SK-N-SH (cell line): ENCODE results near the gene KIAA1549. TPM values are rescaled to one million over a fixed set of nuclear protein-coding genes. Genes with fewer than 3 reads are reported as not detected.

Experiments used
- CTCF ChIA-PET: fragments of 300-600, 350-600 bp; formaldehyde crosslinking; extraction: SDS; loops from one replicate; lab custom pipeline; 2021; lab: Yijun Ruan, JAX
- POLR2A ChIA-PET: fragments of 350-600 bp; sonication (Branson Sonifier 250); formaldehyde crosslinking; extraction: SDS; loops from one replicate; lab custom pipeline; 2020; ENCODE audit warnings: antibody characterized with exemption, inconsistent platforms; lab: Yijun Ruan, JAX
- DNase-seq: peaks from one replicate; pipeline ENCODE4 v3.0.0; 2012
- H2AFZ ChIP-seq: fragments of 200-600 bp; sonication (generic); 2 replicates; pipeline ENCODE4 v1.8.1; 2016; ENCODE audit warnings: antibody characterized with exemption, mild to moderate bottlenecking, low read depth
- H3F3A ChIP-seq: fragments of 200-600 bp; sonication (generic); replicated peaks from 2 replicates; pipeline ENCODE3; 2016; ENCODE audit warnings: antibody characterized with exemption, mild to moderate bottlenecking; ENCODE audit not compliant: insufficient read depth
- H3K27ac ChIP-seq, 2 experiments: fragments of 200-500 bp in 1 of 2; fragments of 200-600 bp in 1 of 2; sonication (Bioruptor generic) in 1 of 2; sonication (generic), shearing (Covaris generic) in 1 of 2; 2 replicates each; pipeline versions ENCODE4 v1.5.1 to v1.6.1; 2014 to 2016; ENCODE audit warnings: low read depth in 2 of 2, inconsistent platforms in 1 of 2, low read length in 1 of 2, mild to moderate bottlenecking in 1 of 2, mixed read lengths in 1 of 2
- H3K27me3 ChIP-seq: fragments of 200-600 bp; sonication (generic), shearing (Covaris generic); 2 replicates; pipeline ENCODE4 v1.6.1; 2016; ENCODE audit warnings: mixed run types; ENCODE audit not compliant: insufficient read depth
- H3K36me3 ChIP-seq, 2 experiments: fragments of 200-500 bp in 1 of 2; fragments of 200-600 bp in 1 of 2; sonication (Bioruptor generic) in 1 of 2; sonication (generic) in 1 of 2; replicated peaks in 1 of 2; 2 replicates each; pipeline versions ENCODE3 to v1.5.1; 2014 to 2016; ENCODE audit warnings: low read length in 1 of 2, mild to moderate bottlenecking in 1 of 2; ENCODE audit not compliant: insufficient read depth in 2 of 2, control insufficient read depth in 1 of 2
- H3K4me1 ChIP-seq, 2 experiments: fragments of 200-500 bp in 1 of 2; fragments of 200-600 bp in 1 of 2; sonication (Bioruptor generic) in 1 of 2; sonication (generic), shearing (Covaris generic) in 1 of 2; 2 replicates each; pipeline versions ENCODE4 v1.5.1 to v1.6.1; 2014 to 2016; ENCODE audit warnings: low read depth in 1 of 2, low read length in 1 of 2, mixed run types in 1 of 2; ENCODE audit not compliant: insufficient read depth in 2 of 2, control insufficient read depth in 1 of 2
- H3K4me2 ChIP-seq: fragments of 200-600 bp; sonication (generic), shearing (Covaris generic); 2 replicates; pipeline ENCODE4 v1.6.1; 2017; ENCODE audit warnings: mixed run types
- H3K4me3 ChIP-seq, 2 experiments: fragments of 200-500 bp in 1 of 2; fragments of 200-600 bp in 1 of 2; sonication (Bioruptor generic) in 1 of 2; sonication (generic), shearing (Covaris generic) in 1 of 2; 2 replicates each; pipeline versions ENCODE4 v1.5.1 to v1.8.1; 2014 to 2016; ENCODE audit warnings: low read depth in 2 of 2, inconsistent platforms in 1 of 2, low read length in 1 of 2, mild to moderate bottlenecking in 1 of 2, mixed read lengths in 1 of 2, moderate library complexity in 1 of 2
- H3K79me2 ChIP-seq: fragments of 200-600 bp; sonication (generic); 2 replicates; pipeline ENCODE4 v1.8.1; 2017; ENCODE audit warnings: mild to moderate bottlenecking; ENCODE audit not compliant: insufficient read depth
- H3K9ac ChIP-seq: fragments of 200-600 bp; sonication (generic); 2 replicates; pipeline ENCODE4 v1.6.1; 2017; ENCODE audit warnings: mixed run types
- H3K9me2 ChIP-seq: fragments of 200-600 bp; sonication (generic); 2 replicates; pipeline ENCODE4 v1.6.1; 2017; ENCODE audit warnings: mixed run types
- H3K9me3 ChIP-seq: fragments of 200-600 bp; sonication (generic); 2 replicates; pipeline ENCODE4 v1.6.1; 2017; ENCODE audit warnings: mixed run types, mild to moderate bottlenecking, moderate library complexity
- H4K20me1 ChIP-seq: fragments of 200-600 bp; sonication (generic); 2 replicates; pipeline ENCODE4 v1.6.1; 2017; ENCODE audit warnings: mild to moderate bottlenecking, mixed run types; ENCODE audit not compliant: insufficient read depth
- ELF1 ChIP-seq: IDR thresholded peaks from 2 replicates; pipeline ENCODE4 v1.4.0; 2012
- EP300 ChIP-seq, 2 experiments: IDR thresholded peaks; 2 replicates each; pipeline versions ENCODE4 v1.4.0 to v1.6.1; 2012; ENCODE audit warnings: borderline replicate concordance in 1 of 2, low read depth in 1 of 2, low read length in 1 of 2
- EZH2phosphoT487 ChIP-seq: fragments of 200-600 bp; sonication (generic); IDR thresholded peaks from 2 replicates; pipeline ENCODE4 v1.6.1; 2017; ENCODE audit warnings: low read depth, mixed run types, mild to moderate bottlenecking, antibody characterized with exemption, moderate library complexity, borderline replicate concordance
- FOXM1 ChIP-seq: IDR thresholded peaks from 2 replicates; pipeline ENCODE4 v1.4.0; 2012; ENCODE audit warnings: low read depth, mild to moderate bottlenecking
- MEF2A ChIP-seq: IDR thresholded peaks from 2 replicates; pipeline ENCODE4 v1.4.0; 2012; ENCODE audit warnings: low read depth, borderline replicate concordance
- RAD21 ChIP-seq: IDR thresholded peaks from 2 replicates; pipeline ENCODE4 v1.6.1; 2012; ENCODE audit warnings: mild to moderate bottlenecking, low read length
- RCOR1 ChIP-seq: fragments of 150-350 bp; IDR thresholded peaks from 2 replicates; pipeline ENCODE4 v1.6.1; 2017; ENCODE audit warnings: antibody characterized with exemption, low read length
- RFX5 ChIP-seq: IDR thresholded peaks from 2 replicates; pipeline ENCODE4 v1.6.1; 2012; ENCODE audit warnings: mild to moderate bottlenecking, improper control_type of control experiment, low read length
- YY1 ChIP-seq: IDR thresholded peaks from 2 replicates; pipeline ENCODE4 v1.4.0; 2012; ENCODE audit warnings: low read depth, mild to moderate bottlenecking
- WGBS: methylation state at CpG from one replicate; pipeline ENCODE4 v1.1.6; 2017; ENCODE audit warnings: low lambda C conversion rate; 5-methylcytosine and 5-hydroxymethylcytosine counted together
- polyA plus RNA-seq, 3 experiments: library from polyadenylated mRNA; depleted of rRNA; stranded (reverse); fragments of >200 nt; gene quantifications; 2 replicates each; pipeline ENCODE4 v1.2.3, GENCODE V29; 2012
- TF ChIP-seq, protein P1 (sequence below): fragments of 200-600 bp; sonication (generic); IDR thresholded peaks from 2 replicates; pipeline ENCODE4 v1.6.1; 2017; ENCODE audit warnings: antibody characterized with exemption, mild to moderate bottlenecking, moderate library complexity
- TF ChIP-seq, protein P2 (sequence below): fragments of 150-350 bp; IDR thresholded peaks from 2 replicates; pipeline ENCODE4 v1.6.1; 2017; ENCODE audit warnings: antibody characterized with exemption, low read length, low read depth, borderline replicate concordance
- TF ChIP-seq, protein P3 (sequence below): IDR thresholded peaks from 2 replicates; pipeline ENCODE4 v1.4.0; 2012; ENCODE audit warnings: low read depth
- TF ChIP-seq, protein P4 (sequence below): IDR thresholded peaks from 2 replicates; pipeline ENCODE4; 2012
- TF ChIP-seq, protein P5 (sequence below): fragments of 150-350 bp; IDR thresholded peaks from 2 replicates; pipeline ENCODE4 v1.6.1; 2016; ENCODE audit warnings: mild to moderate bottlenecking, low read depth, low read length
- TF ChIP-seq, protein P6 (sequence below): IDR thresholded peaks from 2 replicates; pipeline ENCODE4 v1.4.0; 2012; ENCODE audit warnings: low read depth, borderline replicate concordance

Gene KIAA1549
- polyA plus RNA-seq, 1 of the 3 experiments (the other 2 are of a cell fraction) = 3.6 TPM

DNA sequence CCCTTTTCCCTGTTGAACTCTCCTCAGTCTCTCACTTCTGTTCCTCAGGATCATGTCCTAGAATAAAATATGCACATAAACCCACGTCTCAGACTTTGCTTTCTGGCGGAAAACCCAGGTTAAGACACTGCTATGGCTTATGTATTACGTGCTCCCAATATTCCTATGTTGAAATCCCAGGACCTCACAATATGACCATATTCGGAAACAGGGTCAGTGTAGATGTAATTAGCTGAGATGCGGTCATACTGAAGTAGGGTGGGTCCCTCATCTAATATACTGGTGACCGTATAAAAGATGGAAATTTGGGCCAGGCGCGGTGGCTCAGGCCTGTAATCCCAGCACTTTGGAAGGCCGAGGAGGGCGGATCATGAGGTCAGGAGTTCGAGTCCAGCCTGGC, 59.9 kb downstream of the KIAA1549 start (continued):
- TF ChIP-seq, protein P1, sequence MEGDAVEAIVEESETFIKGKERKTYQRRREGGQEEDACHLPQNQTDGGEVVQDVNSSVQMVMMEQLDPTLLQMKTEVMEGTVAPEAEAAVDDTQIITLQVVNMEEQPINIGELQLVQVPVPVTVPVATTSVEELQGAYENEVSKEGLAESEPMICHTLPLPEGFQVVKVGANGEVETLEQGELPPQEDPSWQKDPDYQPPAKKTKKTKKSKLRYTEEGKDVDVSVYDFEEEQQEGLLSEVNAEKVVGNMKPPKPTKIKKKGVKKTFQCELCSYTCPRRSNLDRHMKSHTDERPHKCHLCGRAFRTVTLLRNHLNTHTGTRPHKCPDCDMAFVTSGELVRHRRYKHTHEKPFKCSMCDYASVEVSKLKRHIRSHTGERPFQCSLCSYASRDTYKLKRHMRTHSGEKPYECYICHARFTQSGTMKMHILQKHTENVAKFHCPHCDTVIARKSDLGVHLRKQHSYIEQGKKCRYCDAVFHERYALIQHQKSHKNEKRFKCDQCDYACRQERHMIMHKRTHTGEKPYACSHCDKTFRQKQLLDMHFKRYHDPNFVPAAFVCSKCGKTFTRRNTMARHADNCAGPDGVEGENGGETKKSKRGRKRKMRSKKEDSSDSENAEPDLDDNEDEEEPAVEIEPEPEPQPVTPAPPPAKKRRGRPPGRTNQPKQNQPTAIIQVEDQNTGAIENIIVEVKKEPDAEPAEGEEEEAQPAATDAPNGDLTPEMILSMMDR = no peak
- no peak for TF ChIP-seq MEF2A
- no peak for TF ChIP-seq FOXM1

DNA sequence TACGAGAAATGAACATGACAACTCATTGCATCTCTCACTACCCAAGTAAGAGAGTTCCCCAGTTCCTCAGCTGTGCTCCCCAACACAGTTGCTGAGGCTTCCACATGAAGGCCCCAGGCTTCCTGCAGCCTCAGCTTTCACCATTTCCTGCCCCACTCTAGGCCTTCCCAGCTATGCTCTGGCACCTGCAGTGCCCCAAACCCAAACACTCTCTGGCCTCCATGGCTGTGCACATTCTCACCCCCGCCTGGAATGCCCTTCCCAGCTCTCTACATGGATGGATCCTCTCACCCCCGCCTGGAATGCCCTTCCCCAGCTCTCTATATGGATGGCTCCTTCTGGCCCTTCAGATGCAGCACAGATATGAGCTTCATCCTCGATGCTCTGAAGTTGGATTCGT, 61.3 kb downstream of the KIAA1549 start:
- no peak overlapping the region for H3K9ac ChIP-seq
- no peaks in the 10 kb centered on the region for H3K9me2 ChIP-seq
- H3K79me2 ChIP-seq = peaks cover 4% of the 10 kb centered on the region; the same call in 1 of the 2 replicates
- POLR2A ChIA-PET = no interaction called here
- H3K4me1 ChIP-seq = peaks cover 0 to 12% of the 10 kb centered on the region in 2 experiments; a peak in 2 of 4 replicates
- DNase-seq = no peak
- no peak overlapping the region for H3K27ac ChIP-seq
- H3K4me3 ChIP-seq = no peak overlapping the region
- H4K20me1 ChIP-seq = no peaks in the 10 kb centered on the region
- CTCF ChIA-PET = interaction anchor here (1.2 to 8.7 kb wide), 3 partner anchors 10 to 33 kb away, joined by 3 to 41 read pairs (median 13); no protein-coding TSS in a partner anchor
- H3K4me2 ChIP-seq = no peak overlapping the region
- peaks cover 9 to 33% of the 10 kb centered on the region in 2 experiments for H3K36me3 ChIP-seq
- H2AFZ ChIP-seq = no peak overlapping the region
- WGBS = 90% methylated on average over 5 of the region's 5 CpGs
- no peaks in the 10 kb centered on the region for H3K27me3 ChIP-seq
- H3F3A ChIP-seq = no peaks in the 10 kb centered on the region
- no peak for TF ChIP-seq ELF1
- TF ChIP-seq, protein P2, sequence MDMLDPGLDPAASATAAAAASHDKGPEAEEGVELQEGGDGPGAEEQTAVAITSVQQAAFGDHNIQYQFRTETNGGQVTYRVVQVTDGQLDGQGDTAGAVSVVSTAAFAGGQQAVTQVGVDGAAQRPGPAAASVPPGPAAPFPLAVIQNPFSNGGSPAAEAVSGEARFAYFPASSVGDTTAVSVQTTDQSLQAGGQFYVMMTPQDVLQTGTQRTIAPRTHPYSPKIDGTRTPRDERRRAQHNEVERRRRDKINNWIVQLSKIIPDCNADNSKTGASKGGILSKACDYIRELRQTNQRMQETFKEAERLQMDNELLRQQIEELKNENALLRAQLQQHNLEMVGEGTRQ = no peak
- no peak for TF ChIP-seq MEF2A
- TF ChIP-seq, protein P3, sequence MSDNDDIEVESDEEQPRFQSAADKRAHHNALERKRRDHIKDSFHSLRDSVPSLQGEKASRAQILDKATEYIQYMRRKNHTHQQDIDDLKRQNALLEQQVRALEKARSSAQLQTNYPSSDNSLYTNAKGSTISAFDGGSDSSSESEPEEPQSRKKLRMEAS = no peak
- TF ChIP-seq RAD21 = no peak
- no peak for TF ChIP-seq RFX5
- TF ChIP-seq, protein P4, sequence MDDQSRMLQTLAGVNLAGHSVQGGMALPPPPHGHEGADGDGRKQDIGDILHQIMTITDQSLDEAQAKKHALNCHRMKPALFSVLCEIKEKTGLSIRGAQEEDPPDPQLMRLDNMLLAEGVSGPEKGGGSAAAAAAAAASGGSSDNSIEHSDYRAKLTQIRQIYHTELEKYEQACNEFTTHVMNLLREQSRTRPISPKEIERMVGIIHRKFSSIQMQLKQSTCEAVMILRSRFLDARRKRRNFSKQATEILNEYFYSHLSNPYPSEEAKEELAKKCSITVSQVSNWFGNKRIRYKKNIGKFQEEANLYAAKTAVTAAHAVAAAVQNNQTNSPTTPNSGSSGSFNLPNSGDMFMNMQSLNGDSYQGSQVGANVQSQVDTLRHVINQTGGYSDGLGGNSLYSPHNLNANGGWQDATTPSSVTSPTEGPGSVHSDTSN = no peak
- no peaks in the 10 kb centered on the region for H3K9me3 ChIP-seq

DNA sequence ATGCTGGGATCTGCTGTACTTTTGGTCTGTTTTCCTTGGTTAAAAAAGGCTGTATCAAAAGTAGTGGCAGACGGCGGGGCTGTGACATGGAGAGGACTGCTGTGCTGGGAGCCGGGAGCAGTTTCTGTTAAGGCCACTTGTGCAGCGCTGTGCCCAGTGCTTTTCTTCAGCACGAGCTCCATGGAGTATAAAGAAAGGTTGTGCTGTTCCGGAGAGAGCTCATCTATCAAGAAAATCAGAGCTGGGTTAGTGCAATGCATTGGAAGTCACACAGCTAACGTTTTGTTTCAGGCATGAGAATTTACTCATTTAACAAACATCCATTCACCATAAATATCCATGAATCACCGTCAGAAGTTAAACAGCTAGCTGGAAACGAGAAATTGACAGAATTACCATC, 62.0 kb downstream of the KIAA1549 start:
- no peak overlapping the region for H3K9ac ChIP-seq
- H3K79me2 ChIP-seq = peaks cover 4% of the 10 kb centered on the region; the same call in 1 of the 2 replicates
- H3K27ac ChIP-seq = no peak overlapping the region
- no peak overlapping the region for H3K4me3 ChIP-seq
- no peaks in the 10 kb centered on the region for H4K20me1 ChIP-seq
- no peaks in the 10 kb centered on the region for H3F3A ChIP-seq
- H2AFZ ChIP-seq = no peak overlapping the region
- H3K9me2 ChIP-seq = no peaks in the 10 kb centered on the region
- DNase-seq = no peak
- 86% methylated on average over 9 of the region's 9 CpGs for WGBS
- H3K4me1 ChIP-seq = peaks cover 0 to 5% of the 10 kb centered on the region in 2 experiments; a peak in 2 of 4 replicates
- no peaks in the 10 kb centered on the region for H3K9me3 ChIP-seq
- peaks cover 9 to 33% of the 10 kb centered on the region in 2 experiments for H3K36me3 ChIP-seq
- no peak overlapping the region for H3K4me2 ChIP-seq
- no peaks in the 10 kb centered on the region for H3K27me3 ChIP-seq
- ChIA-PET CTCF (interaction anchor here (1.2 to 8.7 kb wide), 3 partner anchors 10 to 32 kb away, joined by 3 to 41 read pairs (median 13); no protein-coding TSS in a partner anchor), POLR2A (no interaction called here)
- TF ChIP-seq MEF2A (no peak), RCOR1 (no peak), EZH2phosphoT487 (no peak), YY1 (no peak), EP300 (IDR thresholded peaks at IDR 0.05; ENCODE audit: borderline replicate concordance in 1 of 2, low read depth in 1 of 2, low read length in 1 of 2) (no peak)
- TF ChIP-seq, protein P4 = no peak
- TF ChIP-seq, protein P2 = no peak
- TF ChIP-seq, protein P5, sequence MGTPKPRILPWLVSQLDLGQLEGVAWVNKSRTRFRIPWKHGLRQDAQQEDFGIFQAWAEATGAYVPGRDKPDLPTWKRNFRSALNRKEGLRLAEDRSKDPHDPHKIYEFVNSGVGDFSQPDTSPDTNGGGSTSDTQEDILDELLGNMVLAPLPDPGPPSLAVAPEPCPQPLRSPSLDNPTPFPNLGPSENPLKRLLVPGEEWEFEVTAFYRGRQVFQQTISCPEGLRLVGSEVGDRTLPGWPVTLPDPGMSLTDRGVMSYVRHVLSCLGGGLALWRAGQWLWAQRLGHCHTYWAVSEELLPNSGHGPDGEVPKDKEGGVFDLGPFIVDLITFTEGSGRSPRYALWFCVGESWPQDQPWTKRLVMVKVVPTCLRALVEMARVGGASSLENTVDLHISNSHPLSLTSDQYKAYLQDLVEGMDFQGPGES = no peak
- TF ChIP-seq, protein P3 = no peak
- TF ChIP-seq, protein P6, sequence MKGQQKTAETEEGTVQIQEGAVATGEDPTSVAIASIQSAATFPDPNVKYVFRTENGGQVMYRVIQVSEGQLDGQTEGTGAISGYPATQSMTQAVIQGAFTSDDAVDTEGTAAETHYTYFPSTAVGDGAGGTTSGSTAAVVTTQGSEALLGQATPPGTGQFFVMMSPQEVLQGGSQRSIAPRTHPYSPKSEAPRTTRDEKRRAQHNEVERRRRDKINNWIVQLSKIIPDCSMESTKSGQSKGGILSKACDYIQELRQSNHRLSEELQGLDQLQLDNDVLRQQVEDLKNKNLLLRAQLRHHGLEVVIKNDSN = no peak
